ENCODE data around the gene MT1HL1. TPM values are rescaled to one million over a fixed set of nuclear protein-coding genes. Genes with fewer than 3 reads are reported as not detected.
"Not testable (repeated sequence)": the region's sequence is repeated elsewhere in the genome, so short reads cannot be mapped to it uniquely, and the experiment has no call there.

The MT1HL1 gene
- total RNA-seq, 1 experiment from 2014 or later: not detected

- CTCF ChIA-PET: interaction anchor here (0.6 kb wide), 2 partner anchors 8 to 16 kb away, joined by 3 to 4 read pairs; no protein-coding TSS in a partner anchor
- H3K27ac ChIP-seq (ENCODE audit: low read depth, low read length, poor library complexity, severe bottlenecking): no peak overlapping the region
- H3K27me3 ChIP-seq (replicated peaks; ENCODE audit: insufficient read depth, low read depth, low read length, poor library complexity): no peaks in the 10 kb centered on the region
- TF ChIP-seq CTCF (conservative IDR thresholded peaks at IDR 0.05; ENCODE audit: low read depth, low read length) (no peak), EZH2 (IDR thresholded peaks at IDR 0.05; ENCODE audit: borderline replicate concordance, low read depth, low read length, poor library complexity, severe bottlenecking) (no peak)
- intact Hi-C loops (cut with micrococcal nuclease; ENCODE audit: unreplicated experiment): no loop called here
- POLR2A ChIA-PET (ENCODE audit: low non-redundant PET): no interaction called here
- H3K4me3 ChIP-seq (ENCODE audit: low read depth, low read length, poor library complexity, severe bottlenecking): no peak overlapping the region
- no peaks in the 10 kb centered on the region for H3K4me1 ChIP-seq (ENCODE audit: insufficient read depth, low read length, poor library complexity, severe bottlenecking)
- no peak for DNase-seq (ENCODE audit: low spot score)
- no peaks in the 10 kb centered on the region for H3K9me3 ChIP-seq (ENCODE audit: low read depth, low read length, poor library complexity, severe bottlenecking)
- no peaks in the 10 kb centered on the region for H3K36me3 ChIP-seq (ENCODE audit: insufficient read depth, low read length, poor library complexity, severe bottlenecking)
- BruUV-seq (replicated peaks): no TSS peak
These were observed 21.9 kb downstream of the MT1HL1 start for GRCh38 chr1:236982380-236982779.

- intact Hi-C loops (cut with micrococcal nuclease; ENCODE audit: unreplicated experiment); H3K27me3 ChIP-seq (replicated peaks; ENCODE audit: insufficient read depth, low read depth, low read length, poor library complexity); H3K4me3 ChIP-seq (ENCODE audit: low read depth, low read length, poor library complexity, severe bottlenecking); CTCF ChIA-PET; H3K9me3 ChIP-seq (ENCODE audit: low read depth, low read length, poor library complexity, severe bottlenecking); H3K4me1 ChIP-seq (ENCODE audit: insufficient read depth, low read length, poor library complexity, severe bottlenecking); BruUV-seq (replicated peaks); H3K36me3 ChIP-seq (ENCODE audit: insufficient read depth, low read length, poor library complexity, severe bottlenecking); DNase-seq (ENCODE audit: low spot score); POLR2A ChIA-PET (ENCODE audit: low non-redundant PET); H3K27ac ChIP-seq (ENCODE audit: low read depth, low read length, poor library complexity, severe bottlenecking): not testable (repeated sequence)
These were observed 22.8 kb downstream of the MT1HL1 start for GRCh38 chr1:236981431-236981830.

GRCh38 chr1:236980673-236981072 is 23.6 kb downstream of the MT1HL1 start:
- CTCF ChIA-PET: no interaction called here
- H3K27ac ChIP-seq (ENCODE audit: low read depth, low read length, poor library complexity, severe bottlenecking): no peak overlapping the region
- POLR2A ChIA-PET (ENCODE audit: low non-redundant PET): no interaction called here

More at GRCh38 chr1:236980673-236981072, 23.6 kb downstream of the MT1HL1 start:
- H3K36me3 ChIP-seq (ENCODE audit: insufficient read depth, low read length, poor library complexity, severe bottlenecking): no peaks in the 10 kb centered on the region
- intact Hi-C loops (cut with micrococcal nuclease; ENCODE audit: unreplicated experiment): no loop called here
- no peak overlapping the region for H3K4me3 ChIP-seq (ENCODE audit: low read depth, low read length, poor library complexity, severe bottlenecking)
- TF ChIP-seq CTCF (conservative IDR thresholded peaks at IDR 0.05; ENCODE audit: low read depth, low read length): no peak
- no peak for TF ChIP-seq EZH2 (IDR thresholded peaks at IDR 0.05; ENCODE audit: borderline replicate concordance, low read depth, low read length, poor library complexity, severe bottlenecking)
- H3K27me3 ChIP-seq (replicated peaks; ENCODE audit: insufficient read depth, low read depth, low read length, poor library complexity): no peaks in the 10 kb centered on the region
- no TSS peak for BruUV-seq (replicated peaks)
- H3K4me1 ChIP-seq (ENCODE audit: insufficient read depth, low read length, poor library complexity, severe bottlenecking): no peaks in the 10 kb centered on the region
- DNase-seq (ENCODE audit: low spot score): no peak
- H3K9me3 ChIP-seq (ENCODE audit: low read depth, low read length, poor library complexity, severe bottlenecking): no peaks in the 10 kb centered on the region
